Adrenal gland (tissue), 5 donors: ENCODE results near the gene MAML2.

ENCODE experiments used
- POLR2A ChIP-seq, 2 donors: fragments of 450-650 bp; IDR thresholded peaks; one replicate each; pipeline ENCODE4 v1.6.1; 2017; ENCODE audit warnings: antibody characterized with exemption in 2 of 2, mild to moderate bottlenecking in 2 of 2, moderate library complexity in 1 of 2
- TF ChIP-seq, protein P1 (sequence below), 6 experiments: fragments of 450-650 bp in 4 of 6; fragments of 200-600 bp in 2 of 6; sonication (generic) in 1 of 6; IDR thresholded peaks; 1 replicate in 5 of 6; 2 replicates in 1 of 6; pipeline versions ENCODE4 v1.5.1 to v1.8.0; 2016 to 2021; ENCODE audit warnings: antibody characterized with exemption in 6 of 6, mild to moderate bottlenecking in 2 of 6, moderate library complexity in 1 of 6
- donor health status: DM: no; HTN: no; CAD: no.

DNA sequence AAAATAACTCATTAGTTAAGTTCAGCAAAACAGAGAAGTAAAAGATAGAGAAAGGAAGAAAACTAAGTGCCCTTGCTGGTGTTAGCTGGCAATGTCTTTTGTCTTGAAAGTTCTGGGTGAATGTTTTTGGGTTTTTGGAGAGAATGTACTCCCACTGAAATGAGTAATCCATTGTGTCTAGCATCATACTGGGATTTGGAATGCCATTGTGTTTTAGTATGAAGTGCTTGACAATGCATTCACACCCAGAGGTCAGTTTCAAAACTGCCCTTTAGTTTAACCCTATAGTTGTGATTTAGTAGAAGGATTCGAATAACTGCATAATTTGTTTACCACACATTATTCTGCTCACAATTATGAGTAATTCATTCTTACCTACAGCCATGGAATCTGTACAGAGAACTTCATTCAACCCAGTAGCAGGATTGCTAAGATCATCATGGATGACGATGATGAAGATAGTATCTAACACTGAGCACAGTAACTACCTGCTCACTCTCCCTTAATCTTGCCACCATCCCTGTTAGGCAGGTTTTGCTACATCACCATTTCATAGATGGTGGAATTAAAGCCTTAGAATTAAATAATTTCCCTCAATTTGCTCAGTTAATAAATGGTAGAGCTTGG lies 33.9 kb downstream of the MAML2 start:
- TF ChIP-seq, protein P1, sequence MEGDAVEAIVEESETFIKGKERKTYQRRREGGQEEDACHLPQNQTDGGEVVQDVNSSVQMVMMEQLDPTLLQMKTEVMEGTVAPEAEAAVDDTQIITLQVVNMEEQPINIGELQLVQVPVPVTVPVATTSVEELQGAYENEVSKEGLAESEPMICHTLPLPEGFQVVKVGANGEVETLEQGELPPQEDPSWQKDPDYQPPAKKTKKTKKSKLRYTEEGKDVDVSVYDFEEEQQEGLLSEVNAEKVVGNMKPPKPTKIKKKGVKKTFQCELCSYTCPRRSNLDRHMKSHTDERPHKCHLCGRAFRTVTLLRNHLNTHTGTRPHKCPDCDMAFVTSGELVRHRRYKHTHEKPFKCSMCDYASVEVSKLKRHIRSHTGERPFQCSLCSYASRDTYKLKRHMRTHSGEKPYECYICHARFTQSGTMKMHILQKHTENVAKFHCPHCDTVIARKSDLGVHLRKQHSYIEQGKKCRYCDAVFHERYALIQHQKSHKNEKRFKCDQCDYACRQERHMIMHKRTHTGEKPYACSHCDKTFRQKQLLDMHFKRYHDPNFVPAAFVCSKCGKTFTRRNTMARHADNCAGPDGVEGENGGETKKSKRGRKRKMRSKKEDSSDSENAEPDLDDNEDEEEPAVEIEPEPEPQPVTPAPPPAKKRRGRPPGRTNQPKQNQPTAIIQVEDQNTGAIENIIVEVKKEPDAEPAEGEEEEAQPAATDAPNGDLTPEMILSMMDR (IDR thresholded peaks at IDR 0.05): no peak
- TF ChIP-seq POLR2A (IDR thresholded peaks at IDR 0.05): no peak
